Body of pancreas (tissue), 4 donors: ENCODE measurements around the gene ZNF8.

ENCODE experiments used
- CTCF ChIP-seq, 7 experiments: fragments of 450-650 bp in 4 of 7; fragments of 200-600 bp in 3 of 7; sonication (generic) in 3 of 7; IDR thresholded peaks; one replicate each; pipeline ENCODE4 v1.5.1; 2016 to 2019; ENCODE audit warnings: antibody characterized with exemption in 7 of 7
- POLR2A ChIP-seq, 3 donors: fragments of 450-650 bp; IDR thresholded peaks; one replicate each; pipeline ENCODE4 v1.6.1; 2016; ENCODE audit warnings: antibody characterized with exemption in 3 of 3, mild to moderate bottlenecking in 2 of 3

GRCh38 chr19:58237324-58237723, 41.4 kb upstream of the ZNF8 start:
- TF ChIP-seq POLR2A (IDR thresholded peaks at IDR 0.05) (no peak), CTCF (IDR thresholded peaks at IDR 0.05) (no peak)
